ENCODE data around the gene RTP2.
"Not testable (repeated sequence)": the region's sequence is repeated elsewhere in the genome, so short reads cannot be mapped to it uniquely, and the experiment has no call there.

Gene RTP2

GRCh38 chr3:187713504-187713903 lies 11.1 kb upstream of the RTP2 start:
- DNase-seq (ENCODE audit: low spot score): no peak

DNA sequence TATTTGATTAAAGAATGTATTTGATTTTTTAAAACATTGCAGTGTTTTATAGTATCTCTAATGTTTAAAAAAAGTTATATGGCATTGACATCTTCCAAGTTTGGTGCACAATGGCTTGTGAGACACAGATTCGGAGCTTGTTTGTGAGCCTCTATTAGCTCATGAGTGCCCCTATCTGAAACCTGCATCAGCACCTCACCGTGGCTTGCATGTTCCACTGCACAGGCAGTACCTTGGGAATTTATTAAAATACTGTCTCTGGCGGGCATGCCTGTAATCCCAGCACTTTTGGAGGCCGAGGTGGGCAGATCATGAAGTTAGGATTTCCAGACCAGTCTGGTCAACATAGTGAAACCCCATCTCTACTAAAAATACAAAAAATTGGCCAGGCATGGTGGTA lies 6.8 kb upstream of the RTP2 start:
- no peak for DNase-seq (ENCODE audit: low spot score)

DNA sequence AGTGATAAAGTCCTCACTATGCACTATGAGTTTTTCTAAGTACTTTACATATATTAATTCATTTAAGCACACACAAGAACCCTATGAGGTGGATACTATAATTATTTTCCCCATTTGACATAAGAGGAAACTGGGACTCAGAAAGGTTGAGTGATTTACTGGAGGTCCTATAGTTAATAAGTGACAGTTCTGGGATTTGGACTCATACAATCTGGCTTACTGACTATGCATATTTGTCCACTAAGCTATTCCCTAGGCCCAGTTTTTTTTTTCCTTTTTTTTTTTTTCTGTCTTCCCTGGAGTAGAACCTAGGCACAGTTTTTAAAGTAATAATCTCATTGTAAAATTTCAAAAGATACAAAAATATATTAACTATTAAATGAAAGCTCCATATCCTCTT lies 6.3 kb upstream of the RTP2 start:
- no peak for DNase-seq (ENCODE audit: low spot score)

GRCh38 chr3:187706971-187707370 lies 4.6 kb upstream of the RTP2 start:
- DNase-seq (ENCODE audit: low spot score): no peak

DNA sequence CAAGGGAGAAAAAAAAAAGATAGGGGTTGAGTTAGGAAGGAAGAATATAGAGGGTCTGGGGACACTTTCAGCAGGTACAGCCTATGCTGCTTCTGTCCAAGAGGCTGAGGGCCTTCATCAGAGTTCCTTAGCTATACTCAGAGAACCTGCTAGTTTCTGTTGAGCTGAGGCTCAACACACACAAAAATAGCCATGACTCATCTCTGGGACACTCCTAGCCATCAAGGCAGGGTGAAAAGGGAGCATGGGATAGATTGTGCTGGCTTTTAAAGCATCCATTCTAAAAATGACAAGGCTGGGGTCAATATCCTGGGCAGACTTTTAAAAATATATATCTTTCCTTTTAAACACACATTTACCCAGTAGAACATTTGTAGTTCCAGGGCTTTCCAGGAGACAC lies 2.8 kb upstream of the RTP2 start:
- peak; percentile 37 for DNase-seq (ENCODE audit: low spot score)

DNA sequence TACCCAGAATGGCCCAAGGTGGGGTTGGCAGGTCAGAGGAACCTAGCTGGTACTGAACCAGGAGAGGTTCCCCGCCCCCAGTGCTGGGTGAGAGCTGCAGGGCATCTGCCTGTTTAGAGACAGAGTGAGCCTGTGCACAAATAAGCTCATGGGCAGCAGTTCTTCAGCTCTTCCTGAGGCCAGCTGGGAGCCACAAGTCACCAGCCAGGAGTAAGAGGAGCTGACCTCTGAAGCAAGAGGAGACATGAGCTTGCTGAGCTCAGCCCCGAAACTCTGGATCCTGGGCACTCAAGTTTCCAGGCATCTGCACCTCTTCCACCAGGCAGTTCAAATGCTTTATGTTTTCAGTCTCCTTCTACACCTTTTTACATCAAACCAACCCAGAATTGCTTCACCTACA lies 2.1 kb downstream of the RTP2 start:
- no peak for DNase-seq (ENCODE audit: low spot score)

GRCh38 chr3:187698499-187699399 lies 3.6 kb downstream of the RTP2 start:
- DNase-seq (ENCODE audit: low spot score): no peak

DNA sequence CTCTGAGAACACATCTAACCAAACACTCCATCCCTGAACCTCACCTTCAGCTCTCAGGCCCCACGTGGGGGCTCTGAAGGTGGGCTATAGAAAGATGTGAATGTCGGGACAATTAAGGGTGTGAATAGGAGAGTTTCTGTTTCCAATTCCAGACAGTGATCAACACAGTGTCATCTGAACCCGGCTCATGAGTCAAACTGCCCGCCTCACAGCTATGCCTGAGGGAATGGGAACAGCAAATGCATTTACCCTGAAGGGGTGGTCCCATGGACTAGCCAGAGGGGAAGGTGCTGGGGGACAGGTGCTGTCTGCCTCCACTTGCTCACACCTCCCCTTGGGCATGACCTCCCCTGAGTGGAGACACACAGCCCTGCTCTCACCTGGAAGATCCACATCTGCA lies 6.3 kb downstream of the RTP2 start:
- DNase-seq (ENCODE audit: low spot score): no peak

DNA sequence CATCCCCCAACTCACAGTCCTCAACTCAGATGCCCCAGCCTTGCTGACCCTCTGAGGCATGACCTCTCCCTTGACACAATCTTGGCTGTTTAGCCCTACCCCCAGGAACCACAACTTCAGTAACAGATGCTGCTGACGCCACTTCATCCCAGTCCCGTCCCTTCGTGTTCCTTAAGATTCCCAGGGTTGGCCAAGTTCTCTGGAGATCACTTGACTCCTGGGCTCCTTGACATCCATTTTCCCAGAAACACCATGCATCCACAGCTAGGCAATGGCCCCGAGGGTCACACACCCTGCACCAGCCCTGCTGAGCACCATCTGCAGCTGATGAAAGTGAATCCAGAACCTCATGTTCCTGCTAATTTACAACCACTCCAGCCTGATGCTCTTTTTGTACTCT lies 6.9 kb downstream of the RTP2 start:
- no peak for DNase-seq (ENCODE audit: low spot score)

GRCh38 chr3:187694801-187695200 lies 7.6 kb downstream of the RTP2 start:
- no peak for DNase-seq (ENCODE audit: low spot score)

DNA sequence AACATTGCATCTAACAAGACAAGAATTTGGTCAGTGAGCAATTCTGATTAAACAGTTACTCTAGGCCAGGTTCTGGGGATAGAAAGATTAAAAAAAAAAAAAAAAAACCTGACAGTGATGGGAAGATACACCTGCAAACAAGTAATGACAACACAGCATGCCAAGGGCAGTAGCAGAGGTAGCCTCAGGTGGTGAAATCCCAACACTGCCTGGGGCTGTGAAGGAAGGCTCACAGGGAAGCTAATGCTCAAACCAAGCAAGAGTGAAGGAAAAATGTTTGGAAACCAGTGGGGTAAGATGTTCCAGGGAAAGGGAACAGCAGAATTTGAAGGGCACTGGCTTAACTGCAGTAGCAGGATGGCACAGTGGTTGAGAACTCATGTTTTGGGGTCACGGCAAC lies 8.9 kb downstream of the RTP2 start:
- no peak for DNase-seq (ENCODE audit: low spot score)

DNA sequence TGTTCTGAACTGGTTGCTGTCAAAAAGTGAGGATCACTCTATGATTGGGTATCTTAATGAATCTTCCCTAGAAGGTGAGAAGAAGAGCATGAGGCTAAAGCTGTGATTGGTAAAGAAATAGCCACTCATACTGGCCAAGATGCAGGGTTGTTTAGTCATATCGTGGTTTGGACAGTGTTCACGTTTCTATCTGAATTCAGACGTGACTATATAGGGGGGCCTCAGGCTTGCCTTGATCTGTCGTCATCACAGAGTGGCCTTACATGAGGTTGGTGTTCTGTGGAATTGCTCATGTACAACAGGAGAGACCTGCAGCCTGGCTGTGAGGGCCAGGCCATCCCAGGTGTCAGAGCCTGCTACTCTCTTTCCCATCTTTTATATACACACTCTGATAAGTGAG lies 12.4 kb downstream of the RTP2 start:
- DNase-seq (ENCODE audit: low spot score): peak; percentile 40

DNA sequence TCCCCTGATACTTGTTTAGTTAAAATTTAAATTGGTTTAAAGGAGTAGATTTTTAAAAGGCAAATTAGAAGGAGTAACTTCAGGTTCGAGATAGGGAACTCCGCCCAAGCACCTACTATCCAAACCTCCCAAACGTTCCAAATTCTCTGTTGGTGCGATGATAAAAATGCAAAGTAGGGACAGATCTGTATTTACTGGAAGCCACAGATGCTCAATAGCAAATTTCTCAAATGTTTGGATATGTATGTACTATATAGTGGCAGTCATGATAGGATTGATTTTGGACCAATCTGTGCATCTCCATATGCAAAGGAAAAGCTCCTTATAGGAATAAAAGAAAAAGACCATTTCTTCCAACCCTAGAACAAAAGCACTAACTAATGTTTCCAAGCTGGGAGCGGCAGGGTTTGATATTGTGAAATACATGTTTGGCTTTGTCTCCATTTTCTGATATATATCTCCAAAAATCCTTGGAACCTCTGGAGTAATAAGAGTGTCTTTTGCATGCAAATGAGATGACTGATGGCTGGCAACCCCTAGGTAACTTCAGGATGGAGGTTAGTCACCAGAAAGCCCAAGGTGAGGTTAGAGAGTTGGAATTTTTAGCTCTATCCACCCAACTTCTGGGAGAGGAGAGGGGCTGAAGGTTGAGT lies 15.6 kb downstream of the RTP2 start:
- no peak for DNase-seq (ENCODE audit: low spot score)

- no peak for DNase-seq (ENCODE audit: low spot score)
These were observed 16.4 kb downstream of the RTP2 start for GRCh38 chr3:187685948-187686347.

- DNase-seq (ENCODE audit: low spot score): no peak
These were observed 17.5 kb downstream of the RTP2 start for GRCh38 chr3:187684880-187685279.

- DNase-seq (ENCODE audit: low spot score): no peak
These were observed 17.9 kb downstream of the RTP2 start for GRCh38 chr3:187684444-187684843.

DNA sequence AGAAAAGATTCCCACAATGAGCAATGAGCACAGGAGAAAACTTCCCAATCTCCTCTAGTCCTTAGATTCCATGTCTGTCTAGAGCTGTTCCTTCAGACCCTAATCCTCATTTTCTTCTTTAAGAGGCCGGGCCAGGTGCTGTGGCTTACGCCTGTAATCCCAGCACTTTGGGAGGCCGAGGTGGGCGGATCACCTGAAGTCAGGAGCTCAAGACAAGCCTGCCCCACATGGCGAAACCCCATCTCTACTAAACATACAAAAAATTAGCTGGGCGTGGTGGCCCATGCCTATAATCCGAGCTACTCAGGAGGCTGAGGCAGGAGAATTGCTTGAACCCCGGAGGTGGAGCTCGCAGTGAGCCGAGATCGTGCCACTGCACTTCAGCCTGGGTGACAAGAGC lies 20.6 kb downstream of the RTP2 start:
- not testable (repeated sequence) for DNase-seq (ENCODE audit: low spot score)

DNA sequence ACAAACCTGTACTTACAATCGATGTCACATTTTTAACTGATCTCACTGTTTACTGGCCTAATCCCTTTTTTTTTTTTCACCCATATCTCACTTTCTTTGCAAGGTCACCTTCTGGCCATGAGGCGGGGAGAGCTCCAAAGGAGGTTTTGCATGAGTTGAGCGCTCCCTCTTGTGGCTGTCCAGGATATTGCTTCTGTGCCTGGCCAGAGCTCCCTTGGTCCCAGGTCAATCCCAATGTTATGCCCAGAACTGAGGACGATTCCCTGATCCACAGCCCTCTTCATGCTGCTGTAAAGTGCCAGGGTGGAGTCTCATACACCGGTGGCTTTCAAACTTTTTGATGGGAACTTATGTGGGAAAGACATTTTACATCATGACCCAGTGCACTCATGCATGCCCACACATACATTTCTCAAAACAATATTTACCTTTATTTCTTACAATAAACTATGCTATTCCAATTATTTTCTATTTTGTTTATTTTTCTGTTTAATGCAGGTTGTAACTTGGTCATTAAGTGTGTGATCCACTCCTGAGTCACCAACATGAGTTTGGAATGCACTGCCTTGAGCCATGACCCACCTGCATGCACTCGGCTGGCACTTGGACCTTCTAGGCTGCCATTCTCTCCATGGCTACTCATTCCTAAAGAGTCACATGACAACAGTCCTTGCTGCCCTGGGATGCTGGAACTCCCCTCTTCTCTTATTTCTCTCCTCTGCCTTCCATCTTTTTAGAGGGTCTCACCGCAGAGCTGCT lies 22.5 kb downstream of the RTP2 start:
- DNase-seq (ENCODE audit: low spot score): peak; percentile 86

GRCh38 chr3:187678726-187679268 lies 23.6 kb downstream of the RTP2 start:
- DNase-seq (ENCODE audit: low spot score): peak; percentile 77

DNA sequence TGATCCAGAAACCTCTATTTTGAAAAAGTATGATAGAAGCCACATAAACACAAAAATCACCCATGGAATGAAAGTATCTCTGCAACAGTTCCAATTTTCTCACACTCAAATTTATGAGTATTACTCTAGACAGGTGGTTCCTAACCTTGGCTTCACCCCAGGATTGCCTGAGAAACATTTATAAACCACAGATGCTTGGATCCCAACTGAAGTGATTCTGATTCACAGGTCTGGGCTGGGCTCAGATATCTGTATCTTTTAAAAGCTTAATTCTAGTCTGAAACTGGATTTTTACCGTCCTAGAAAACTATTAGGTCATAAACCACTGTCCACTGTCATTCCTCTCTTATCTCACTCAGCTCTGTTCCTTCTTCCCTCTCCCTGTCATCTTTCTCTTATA lies 24.8 kb downstream of the RTP2 start:
- no peak for DNase-seq (ENCODE audit: low spot score)

DNA sequence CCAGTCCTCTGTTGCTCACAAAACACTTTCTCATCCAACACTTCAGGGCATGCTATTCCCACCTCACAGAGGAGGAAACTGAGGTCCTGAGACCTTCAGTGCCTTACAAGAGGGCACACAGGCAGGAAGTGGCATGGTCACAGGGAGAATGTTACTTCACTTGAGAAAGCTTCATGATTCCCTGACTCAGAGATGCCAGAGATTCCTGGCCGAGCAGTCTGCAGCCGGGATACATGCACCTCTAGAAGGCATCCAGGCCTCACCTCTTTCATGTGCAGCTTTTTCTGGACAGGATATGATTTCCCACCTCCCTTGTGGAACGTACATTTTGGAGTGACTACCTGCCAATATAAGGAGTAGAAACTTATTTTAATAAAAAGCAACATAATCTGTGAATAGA lies 29.3 kb downstream of the RTP2 start:
- DNase-seq (ENCODE audit: low spot score): peak; percentile 18

GRCh38 chr3:187669675-187670504 lies 32.5 kb downstream of the RTP2 start, which contains the start of gene SST:
Gene SST, minus strand, starts transcription at chr3:187670394. Its CDS starts 103 bp downstream, at chr3:187670291.
- peak; percentile 74 for DNase-seq (ENCODE audit: low spot score)
